Activated naive CD4-positive, alpha-beta T cell treated with anti-CD3 and anti-CD28 coated beads, Interleukin-2, amount 50 U/mL, for 16 hours (primary cell): ENCODE results near the gene TNFRSF12A.
"Not testable (repeated sequence)": the region's sequence is repeated elsewhere in the genome, so short reads cannot be mapped to it uniquely, and the experiment has no call there.

Experiments used
- DNase-seq: peaks from one replicate; pipeline ENCODE4 v3.0.0-alpha.2; 2020

TNFRSF12A gene

DNA sequence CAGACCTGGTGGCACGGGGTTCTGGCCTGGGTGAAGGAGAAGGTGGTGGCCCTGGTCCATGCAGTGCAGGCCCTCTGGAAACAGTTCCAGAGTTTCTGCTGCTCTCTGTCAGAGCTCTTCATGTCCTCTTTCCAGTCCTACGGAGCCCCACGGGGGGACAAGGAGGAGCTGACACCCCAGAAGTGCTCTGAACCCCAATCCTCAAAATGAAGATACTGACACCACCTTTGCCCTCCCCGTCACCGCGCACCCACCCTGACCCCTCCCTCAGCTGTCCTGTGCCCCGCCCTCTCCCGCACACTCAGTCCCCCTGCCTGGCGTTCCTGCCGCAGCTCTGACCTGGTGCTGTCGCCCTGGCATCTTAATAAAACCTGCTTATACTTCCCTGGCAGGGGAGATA lies 49.0 kb downstream of the TNFRSF12A start:
- not testable (repeated sequence) for DNase-seq

DNA sequence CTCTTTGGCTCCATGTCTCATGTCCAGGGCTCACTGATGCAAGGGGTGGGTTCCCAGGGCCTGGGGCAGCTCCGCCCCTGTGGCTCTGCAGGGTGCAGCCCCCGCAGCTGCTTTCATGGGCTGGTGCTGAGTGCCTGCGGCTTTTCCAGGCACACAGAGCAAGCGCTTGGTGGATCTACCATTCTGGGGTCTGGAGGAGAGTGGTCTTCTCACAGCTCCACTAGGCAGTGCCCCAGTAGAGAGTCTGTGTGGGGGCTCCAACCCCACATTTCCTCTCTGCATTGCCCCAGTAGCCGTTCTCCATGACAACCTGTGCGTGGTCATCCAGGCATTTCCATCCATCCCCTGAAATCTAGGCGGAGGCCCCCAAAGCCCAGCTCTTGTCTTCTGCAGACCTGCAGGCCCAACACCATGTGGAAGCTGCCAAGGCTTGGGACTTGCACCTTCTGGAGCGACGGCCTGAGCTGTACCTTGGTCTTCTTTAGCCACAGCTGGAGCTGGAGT lies 50.5 kb downstream of the TNFRSF12A start:
- no peak for DNase-seq

DNA sequence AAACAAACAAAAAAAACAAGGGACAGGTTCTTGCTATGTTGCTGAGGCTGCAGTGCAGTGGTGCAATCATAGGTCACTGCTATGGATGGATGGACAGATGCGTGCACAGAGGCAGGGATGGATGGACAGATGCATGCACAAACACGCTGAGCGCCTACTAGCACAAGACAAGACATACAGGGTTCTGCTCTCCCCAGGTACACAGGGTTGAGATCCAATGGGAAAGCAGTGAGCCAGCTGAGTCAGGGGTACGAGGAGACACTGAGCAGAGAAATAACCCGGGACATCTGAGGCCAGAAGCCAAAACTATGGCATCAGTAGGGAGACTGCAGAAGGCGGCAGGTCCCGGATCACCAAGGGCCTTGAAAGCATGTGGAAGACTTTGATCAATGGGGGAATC lies 51.5 kb downstream of the TNFRSF12A start:
- DNase-seq, result no peak
